ENCODE results near the gene AKAP6. TPM values are rescaled to one million over a fixed set of nuclear protein-coding genes. Genes with fewer than 3 reads are reported as not detected.

The AKAP6 gene
- total RNA-seq, 1 donor from 2014 or later: 600 TPM

GRCh38 chr14:32524609-32525375 is 195.7 kb downstream of the AKAP6 start:
- H3K36me3 Mint-ChIP-seq (ENCODE audit: unreplicated experiment): no peaks in the 10 kb centered on the region

GRCh38 chr14:32525591-32525990 is 196.5 kb downstream of the AKAP6 start:
- Mint-ChIP-seq H3K27ac (ENCODE audit: unreplicated experiment) (no peak overlapping the region), H3K36me3 (ENCODE audit: unreplicated experiment) (no peaks in the 10 kb centered on the region), H3K4me3 (ENCODE audit: unreplicated experiment) (no peak overlapping the region), H3K27me3 (ENCODE audit: unreplicated experiment) (peaks cover 13% of the 10 kb centered on the region), H3K4me1 (ENCODE audit: low read depth, unreplicated experiment) (peaks cover 1% of the 10 kb centered on the region), H3K9me3 (ENCODE audit: unreplicated experiment) (peaks cover 14% of the 10 kb centered on the region)
- no peak for DNase-seq
- TF ChIP-seq CTCF (IDR thresholded peaks at IDR 0.05; ENCODE audit: partially characterized antibody, unreplicated experiment): no peak

More at GRCh38 chr14:32524609-32525375, 195.7 kb downstream of the AKAP6 start:
- Mint-ChIP-seq H3K27me3 (ENCODE audit: unreplicated experiment) (peaks cover 13% of the 10 kb centered on the region), H3K4me3 (ENCODE audit: unreplicated experiment) (no peak overlapping the region), H3K27ac (ENCODE audit: unreplicated experiment) (no peak overlapping the region), H3K4me1 (ENCODE audit: low read depth, unreplicated experiment) (peaks cover 1% of the 10 kb centered on the region), H3K9me3 (ENCODE audit: unreplicated experiment) (peaks cover 18% of the 10 kb centered on the region)
- no peak for TF ChIP-seq CTCF (IDR thresholded peaks at IDR 0.05; ENCODE audit: partially characterized antibody, unreplicated experiment)
- DNase-seq: no peak

GRCh38 chr14:32530800-32531199 is 201.7 kb downstream of the AKAP6 start:
- Mint-ChIP-seq H3K27me3 (ENCODE audit: unreplicated experiment) (peaks cover 8% of the 10 kb centered on the region), H3K36me3 (ENCODE audit: unreplicated experiment) (no peaks in the 10 kb centered on the region), H3K4me3 (ENCODE audit: unreplicated experiment) (no peak overlapping the region), H3K4me1 (ENCODE audit: low read depth, unreplicated experiment) (peaks cover 1% of the 10 kb centered on the region), H3K27ac (ENCODE audit: unreplicated experiment) (no peak overlapping the region), H3K9me3 (ENCODE audit: unreplicated experiment) (peaks cover 7% of the 10 kb centered on the region)
- no peak for DNase-seq
- TF ChIP-seq CTCF (IDR thresholded peaks at IDR 0.05; ENCODE audit: partially characterized antibody, unreplicated experiment): no peak

- Mint-ChIP-seq H3K27me3 (ENCODE audit: unreplicated experiment) (peaks cover 8% of the 10 kb centered on the region), H3K4me3 (ENCODE audit: unreplicated experiment) (no peak overlapping the region), H3K36me3 (ENCODE audit: unreplicated experiment) (peaks cover 5% of the 10 kb centered on the region), H3K9me3 (ENCODE audit: unreplicated experiment) (peaks cover 3% of the 10 kb centered on the region), H3K27ac (ENCODE audit: unreplicated experiment) (no peak overlapping the region), H3K4me1 (ENCODE audit: low read depth, unreplicated experiment) (peaks cover 1% of the 10 kb centered on the region)
- DNase-seq: no peak
- TF ChIP-seq CTCF (IDR thresholded peaks at IDR 0.05; ENCODE audit: partially characterized antibody, unreplicated experiment): no peak
Observed at GRCh38 chr14:32531942-32532515, 202.9 kb downstream of the AKAP6 start.

- Mint-ChIP-seq H3K27me3 (ENCODE audit: unreplicated experiment) (peaks cover 8% of the 10 kb centered on the region), H3K4me3 (ENCODE audit: unreplicated experiment) (no peak overlapping the region), H3K9me3 (ENCODE audit: unreplicated experiment) (peaks cover 3% of the 10 kb centered on the region), H3K36me3 (ENCODE audit: unreplicated experiment) (peaks cover 5% of the 10 kb centered on the region), H3K27ac (ENCODE audit: unreplicated experiment) (no peak overlapping the region), H3K4me1 (ENCODE audit: low read depth, unreplicated experiment) (peaks cover 1% of the 10 kb centered on the region)
- no peak for TF ChIP-seq CTCF (IDR thresholded peaks at IDR 0.05; ENCODE audit: partially characterized antibody, unreplicated experiment)
- no peak for DNase-seq
Observed at GRCh38 chr14:32534145-32534544, 205.0 kb downstream of the AKAP6 start.

Data from glutamatergic neuron (in vitro differentiated cells).